Neuron (in vitro differentiated cells): ENCODE measurements around the gene NUTM2D.
"Not testable (repeated sequence)": the region's sequence is repeated elsewhere in the genome, so short reads cannot be mapped to it uniquely, and the experiment has no call there.

ENCODE experiments used
- H2AFZ ChIP-seq: one replicate; pipeline ENCODE4 v1.6.1; 2013; ENCODE audit warnings: low read depth, mild to moderate bottlenecking, inconsistent platforms, low read length, moderate library complexity
- H3K27me3 ChIP-seq: one replicate; pipeline ENCODE4 v1.6.1; 2013; ENCODE audit warnings: low read length; ENCODE audit not compliant: insufficient read depth
- H3K36me3 ChIP-seq: one replicate; pipeline ENCODE4 v1.6.1; 2013; ENCODE audit warnings: low read length; ENCODE audit not compliant: insufficient read depth
- H3K4me1 ChIP-seq: one replicate; pipeline ENCODE4 v1.6.1; 2013; ENCODE audit warnings: low read length; ENCODE audit not compliant: insufficient read depth
- H3K4me3 ChIP-seq: 2 replicates; pipeline ENCODE4 v1.5.1; 2013; ENCODE audit warnings: mild to moderate bottlenecking, low read length, moderate library complexity
- H3K9me3 ChIP-seq: one replicate; pipeline ENCODE4 v1.6.1; 2013; ENCODE audit warnings: low read length

NUTM2D gene, protein sequence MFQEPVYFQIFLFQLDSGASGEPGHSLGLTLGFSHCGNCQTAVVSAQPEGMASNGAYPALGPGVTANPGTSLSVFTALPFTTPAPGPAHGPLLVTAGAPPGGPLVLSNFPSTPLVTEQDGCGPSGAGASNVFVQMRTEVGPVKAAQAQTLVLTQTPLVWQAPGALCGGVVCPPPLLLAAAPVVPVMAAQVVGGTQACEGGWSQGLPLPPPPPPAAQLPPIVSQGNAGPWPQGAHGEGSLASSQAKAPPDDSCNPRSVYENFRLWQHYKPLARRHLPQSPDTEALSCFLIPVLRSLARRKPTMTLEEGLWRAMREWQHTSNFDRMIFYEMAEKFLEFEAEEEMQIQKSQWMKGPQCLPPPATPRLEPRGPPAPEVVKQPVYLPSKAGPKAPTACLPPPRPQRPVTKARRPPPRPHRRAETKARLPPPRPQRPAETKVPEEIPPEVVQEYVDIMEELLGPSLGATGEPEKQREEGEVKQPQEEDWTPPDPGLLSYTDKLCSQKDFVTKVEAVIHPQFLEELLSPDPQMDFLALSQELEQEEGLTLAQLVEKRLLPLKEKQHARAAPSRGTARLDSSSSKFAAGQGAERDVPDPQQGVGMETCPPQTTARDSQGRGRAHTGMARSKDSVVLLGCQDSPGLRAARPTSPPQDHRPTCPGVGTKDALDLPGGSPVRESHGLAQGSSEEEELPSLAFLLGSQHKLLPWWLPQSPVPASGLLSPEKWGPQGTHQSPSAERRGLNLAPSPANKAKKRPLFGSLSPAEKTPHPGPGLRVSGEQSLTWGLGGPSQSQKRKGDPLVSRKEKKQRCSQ

DNA sequence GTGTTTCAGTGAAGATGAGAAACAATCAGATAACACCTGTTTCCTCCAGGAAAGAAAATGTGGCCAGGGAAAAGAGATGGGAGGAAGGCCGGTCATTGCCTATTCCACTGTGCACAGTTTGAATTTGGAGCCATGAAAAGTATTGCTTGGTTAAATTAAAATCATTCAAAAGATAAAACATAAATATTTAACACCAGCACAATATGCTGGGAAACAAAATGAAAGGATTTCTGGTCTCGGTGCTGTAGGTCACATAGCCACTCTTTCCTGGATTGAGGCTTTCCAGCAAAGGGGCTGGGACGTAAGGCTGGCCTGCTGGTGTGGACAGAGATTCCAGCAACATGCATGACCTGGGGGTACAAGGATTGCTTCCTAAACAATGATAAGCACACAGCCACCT is at the start of gene NUTM2D:
Gene NUTM2D (plus strand): TSS at position 301 of the 400 bp plus-strand sequence. CDS start 522 bp downstream, outside the sequence.
- H3K36me3 ChIP-seq, H2AFZ ChIP-seq, H3K27me3 ChIP-seq: not testable (repeated sequence)

DNA sequence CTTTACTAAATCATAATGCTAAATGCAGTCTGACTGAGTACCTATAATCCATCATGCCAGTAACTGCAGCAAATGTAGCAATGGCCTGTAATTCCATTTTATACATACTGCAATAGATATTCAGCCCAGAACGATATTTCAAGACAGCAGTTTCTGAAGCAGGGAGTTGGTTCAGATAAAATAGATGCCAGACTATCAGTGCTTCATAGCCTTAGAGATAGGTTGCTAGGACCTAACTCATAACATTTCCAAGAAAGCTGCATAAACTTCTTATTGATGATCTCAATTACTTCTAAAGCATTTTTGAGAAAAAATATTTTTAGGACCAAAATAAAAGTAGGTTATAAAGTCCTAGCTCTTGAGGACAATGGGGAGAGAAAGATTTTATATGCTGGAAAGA is 48.8 kb upstream of the NUTM2D start:
- not testable (repeated sequence) for H3K9me3 ChIP-seq, H3K4me1 ChIP-seq

More for the DNA sequence above, at the start of gene NUTM2D:
- H3K9me3 ChIP-seq, H3K4me1 ChIP-seq, H3K4me3 ChIP-seq: not testable (repeated sequence)

DNA sequence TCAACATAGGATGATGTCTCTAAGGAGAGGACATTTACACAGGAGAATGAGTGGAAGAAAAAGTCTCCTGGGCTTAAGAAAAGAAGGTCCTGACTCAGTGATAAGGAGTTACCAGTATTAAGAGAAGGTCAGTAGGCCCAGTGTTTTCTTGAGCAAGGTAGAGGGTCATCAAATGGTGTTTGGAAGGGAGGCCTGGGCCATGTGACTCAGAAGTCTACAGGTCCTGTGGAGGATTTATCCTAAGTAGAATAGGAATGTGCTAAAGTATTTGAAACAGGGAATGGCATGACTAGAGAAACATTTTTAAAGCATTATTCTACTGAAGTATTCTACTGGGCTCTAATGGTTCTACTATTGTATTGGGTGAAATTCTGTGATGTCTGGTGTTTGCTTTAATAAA is 47.9 kb upstream of the NUTM2D start:
- not testable (repeated sequence) for H3K27me3 ChIP-seq, H3K36me3 ChIP-seq, H2AFZ ChIP-seq, H3K4me1 ChIP-seq, H3K9me3 ChIP-seq, H3K4me3 ChIP-seq

More for the DNA sequence above, 48.8 kb upstream of the NUTM2D start:
- not testable (repeated sequence) for H3K4me3 ChIP-seq, H3K27me3 ChIP-seq, H3K36me3 ChIP-seq, H2AFZ ChIP-seq

DNA sequence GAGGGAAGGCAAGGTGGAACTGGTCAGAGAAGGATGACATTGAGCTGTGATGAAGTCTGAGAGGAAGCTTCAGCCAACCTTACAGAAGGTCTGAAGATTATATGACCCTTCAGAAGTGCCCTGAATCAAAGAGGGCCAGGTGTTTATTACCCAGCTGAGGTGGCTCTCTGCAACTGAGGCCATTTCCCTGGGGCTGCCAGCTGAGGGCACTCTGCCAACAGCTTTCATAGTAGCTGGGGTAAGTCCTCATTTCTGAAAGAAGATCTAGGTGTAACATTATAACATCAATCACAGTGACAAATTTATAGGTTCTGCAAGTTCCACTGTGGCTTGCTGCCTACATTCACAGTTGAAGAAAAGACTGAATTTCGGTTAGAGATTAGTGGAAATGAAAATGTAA is 46.0 kb upstream of the NUTM2D start:
- not testable (repeated sequence) for H3K4me3 ChIP-seq, H2AFZ ChIP-seq, H3K4me1 ChIP-seq, H3K9me3 ChIP-seq, H3K27me3 ChIP-seq, H3K36me3 ChIP-seq

DNA sequence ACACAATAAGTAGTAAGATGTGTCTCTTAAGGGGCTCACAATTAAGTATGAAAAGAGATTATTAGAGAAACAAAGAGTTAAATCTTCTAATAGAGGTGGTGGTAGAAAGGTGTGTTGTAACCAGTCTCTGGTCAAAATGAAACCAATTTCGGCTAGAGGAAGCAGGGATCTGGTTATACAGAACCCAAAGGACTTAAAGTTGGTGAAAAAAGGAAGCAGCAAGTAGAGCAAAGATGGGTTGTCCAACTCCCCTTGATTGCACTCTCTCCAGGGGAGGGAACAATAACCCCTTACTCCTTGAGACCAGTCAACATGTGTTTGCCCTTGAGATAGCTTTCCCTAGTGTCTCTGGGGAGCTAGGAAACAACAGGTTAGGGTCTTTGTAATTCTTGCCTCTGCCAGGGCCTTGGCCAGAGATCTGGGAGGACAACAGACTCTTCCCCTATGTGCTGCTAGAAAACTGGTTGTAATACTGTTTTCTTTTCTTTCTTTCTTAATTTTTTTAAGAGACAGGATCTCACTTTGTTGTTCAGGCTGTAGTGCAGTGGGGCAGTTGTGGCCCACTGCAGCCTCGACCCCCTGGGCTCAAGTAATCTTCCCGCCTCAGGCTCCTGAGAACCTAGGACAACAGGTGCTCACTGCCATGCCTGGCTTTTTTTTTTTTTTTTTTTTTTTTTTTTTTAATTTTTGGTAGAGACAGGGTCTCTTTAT is 43.7 kb upstream of the NUTM2D start:
- not testable (repeated sequence) for H2AFZ ChIP-seq, H3K27me3 ChIP-seq, H3K9me3 ChIP-seq

DNA sequence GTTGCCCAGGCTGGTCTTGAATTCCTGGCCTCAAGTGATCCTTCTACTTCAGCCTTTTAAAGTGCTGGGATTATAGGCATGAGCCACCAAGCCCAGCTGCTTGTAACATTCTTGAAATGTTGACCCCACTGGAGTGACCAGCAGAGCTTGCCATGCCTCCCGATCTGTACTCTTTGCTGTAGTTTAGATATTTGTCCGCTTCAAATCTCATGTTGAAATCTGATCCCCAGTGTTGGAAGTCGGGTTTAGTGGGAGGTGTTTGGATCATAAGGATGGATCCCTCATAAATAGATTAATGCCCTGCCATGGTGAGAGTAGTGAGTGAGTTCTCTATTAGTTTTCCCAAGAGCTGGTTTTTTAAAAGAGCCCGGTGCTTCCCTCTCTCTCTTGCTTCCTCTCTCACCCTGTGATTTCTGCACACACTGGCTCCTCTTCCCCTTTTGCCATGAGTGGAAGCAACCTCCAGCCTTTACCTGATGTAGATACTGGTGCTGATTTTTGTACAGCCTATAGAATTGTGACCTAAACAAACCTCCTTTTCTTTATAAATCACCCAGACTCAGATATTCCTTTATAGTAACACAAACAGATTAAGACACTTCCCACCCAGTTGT is 43.1 kb upstream of the NUTM2D start:
- H3K36me3 ChIP-seq, H2AFZ ChIP-seq, H3K9me3 ChIP-seq, H3K4me3 ChIP-seq, H3K27me3 ChIP-seq, H3K4me1 ChIP-seq: not testable (repeated sequence)

More for the DNA sequence above, 43.7 kb upstream of the NUTM2D start:
- not testable (repeated sequence) for H3K4me1 ChIP-seq, H3K4me3 ChIP-seq, H3K36me3 ChIP-seq

DNA sequence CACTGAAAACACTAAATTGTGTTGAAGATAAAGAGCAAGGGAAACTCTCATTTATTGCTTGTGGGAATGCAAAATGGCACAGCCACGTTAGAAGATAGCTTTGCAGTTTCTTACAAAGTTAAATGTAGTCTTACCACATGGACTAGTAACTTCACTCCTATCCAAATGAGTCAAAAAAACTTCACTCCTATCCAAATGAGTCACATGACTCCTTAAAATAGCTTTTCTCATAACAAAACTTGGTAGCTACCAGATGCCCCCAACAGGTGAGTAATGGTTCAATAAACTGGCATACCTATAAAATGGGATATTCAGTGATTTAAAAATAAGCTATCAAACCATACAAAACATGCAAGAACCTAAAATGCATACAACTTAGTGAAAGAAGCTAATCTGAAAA is 36.0 kb upstream of the NUTM2D start:
- H3K4me3 ChIP-seq, H3K27me3 ChIP-seq, H3K4me1 ChIP-seq, H3K36me3 ChIP-seq, H2AFZ ChIP-seq, H3K9me3 ChIP-seq: not testable (repeated sequence)

DNA sequence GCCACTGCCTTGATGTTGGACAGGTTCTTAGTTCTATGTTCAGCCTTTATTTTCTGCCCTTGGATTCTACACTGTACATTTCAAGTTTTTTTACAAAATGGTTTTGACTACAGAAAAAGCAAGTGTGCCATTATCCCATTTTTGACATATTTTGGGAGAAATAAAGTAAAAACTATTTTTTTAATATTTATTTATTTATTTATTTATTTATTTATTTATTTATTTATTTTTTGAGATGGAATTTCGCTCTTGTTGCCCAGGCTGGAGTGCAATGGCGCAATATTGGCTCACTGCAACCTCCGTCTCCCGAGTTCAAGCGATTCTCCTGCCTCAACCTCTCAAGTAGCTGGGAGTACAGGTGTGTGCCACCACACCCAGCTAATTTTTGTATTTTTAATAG is 33.0 kb upstream of the NUTM2D start:
- H3K9me3 ChIP-seq, H3K4me1 ChIP-seq, H3K27me3 ChIP-seq, H2AFZ ChIP-seq, H3K4me3 ChIP-seq, H3K36me3 ChIP-seq: not testable (repeated sequence)

DNA sequence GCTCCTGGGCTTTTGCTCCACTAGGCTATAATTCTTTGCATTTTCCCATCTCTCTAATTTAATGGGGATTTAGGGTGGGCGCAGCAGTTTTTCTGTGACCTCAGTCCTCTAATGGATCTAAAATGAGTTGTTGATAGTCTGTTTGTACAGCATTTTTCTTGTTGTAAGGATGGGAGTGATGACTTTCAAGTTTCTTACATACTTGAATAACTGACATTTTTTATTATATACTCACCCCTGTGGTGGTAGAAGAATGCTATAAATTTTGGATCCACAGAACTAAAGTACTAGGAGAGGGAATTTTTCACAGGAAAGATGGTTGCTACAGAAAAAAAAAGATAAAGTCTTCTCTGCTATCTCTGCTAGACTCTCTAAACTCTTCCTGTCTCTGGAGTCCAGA is 29.6 kb upstream of the NUTM2D start:
- H3K27me3 ChIP-seq, H3K4me3 ChIP-seq, H3K36me3 ChIP-seq, H3K4me1 ChIP-seq, H3K9me3 ChIP-seq, H2AFZ ChIP-seq: not testable (repeated sequence)

DNA sequence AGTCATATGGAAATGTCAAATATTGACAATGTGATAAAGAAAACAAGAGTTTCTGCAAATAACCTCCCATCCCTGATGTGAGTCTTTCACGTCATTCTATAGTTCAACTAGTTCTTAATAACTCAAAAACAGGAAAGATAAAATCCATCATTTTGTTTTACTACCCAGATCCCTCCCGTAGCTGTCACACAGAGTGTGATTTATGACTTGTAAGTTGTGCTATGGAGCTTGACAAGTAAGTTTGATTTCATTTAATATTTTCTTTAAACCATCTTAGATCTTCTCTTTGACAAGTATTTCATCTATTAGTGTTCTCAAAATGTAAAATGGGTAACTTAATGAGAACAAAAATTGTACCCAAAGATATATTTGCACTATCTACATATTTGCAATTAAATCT is 28.4 kb upstream of the NUTM2D start:
- not testable (repeated sequence) for H3K36me3 ChIP-seq, H3K4me3 ChIP-seq, H2AFZ ChIP-seq, H3K9me3 ChIP-seq, H3K4me1 ChIP-seq, H3K27me3 ChIP-seq

DNA sequence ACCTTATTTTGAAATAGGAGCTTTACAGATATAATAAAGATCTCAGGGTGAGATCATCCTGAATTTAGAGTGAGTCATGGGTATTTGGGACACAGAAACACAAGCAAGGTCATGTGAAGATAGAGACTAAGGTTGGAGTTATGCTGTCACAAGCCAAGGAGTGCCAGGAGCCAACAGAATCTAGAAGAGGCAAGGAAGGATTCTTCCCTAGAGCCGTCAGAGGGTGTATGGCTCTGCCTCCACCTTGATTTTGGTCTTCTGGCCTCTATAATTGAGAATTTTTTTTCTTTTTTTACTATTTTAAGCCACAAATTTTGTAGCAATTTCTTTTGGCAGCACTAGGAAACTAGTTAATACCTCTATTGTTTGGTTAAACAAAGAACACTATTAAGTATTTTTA is 24.9 kb upstream of the NUTM2D start:
- H3K4me3 ChIP-seq, H3K36me3 ChIP-seq, H3K9me3 ChIP-seq, H3K27me3 ChIP-seq, H2AFZ ChIP-seq, H3K4me1 ChIP-seq: not testable (repeated sequence)

DNA sequence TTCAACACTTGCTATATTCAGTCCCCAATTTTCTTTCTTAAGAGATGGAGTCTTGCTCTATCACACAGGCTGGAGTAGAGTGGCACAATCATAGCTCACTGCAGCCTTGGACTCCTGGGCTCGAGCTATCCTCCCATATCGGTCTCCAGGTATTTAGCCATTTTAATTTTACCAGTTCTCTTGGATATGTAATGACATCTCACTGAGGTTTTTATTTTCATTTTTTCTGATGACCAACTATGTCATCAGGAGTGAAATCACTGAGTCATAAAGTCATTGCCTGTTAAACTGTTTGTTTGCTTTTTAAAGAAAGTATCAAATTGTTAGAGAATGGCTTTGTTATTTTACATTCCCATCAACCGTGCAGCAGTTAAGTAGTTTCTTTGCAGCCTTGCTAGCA is 17.1 kb upstream of the NUTM2D start:
- H3K4me3 ChIP-seq, H3K27me3 ChIP-seq, H3K9me3 ChIP-seq, H3K4me1 ChIP-seq, H2AFZ ChIP-seq, H3K36me3 ChIP-seq: not testable (repeated sequence)

DNA sequence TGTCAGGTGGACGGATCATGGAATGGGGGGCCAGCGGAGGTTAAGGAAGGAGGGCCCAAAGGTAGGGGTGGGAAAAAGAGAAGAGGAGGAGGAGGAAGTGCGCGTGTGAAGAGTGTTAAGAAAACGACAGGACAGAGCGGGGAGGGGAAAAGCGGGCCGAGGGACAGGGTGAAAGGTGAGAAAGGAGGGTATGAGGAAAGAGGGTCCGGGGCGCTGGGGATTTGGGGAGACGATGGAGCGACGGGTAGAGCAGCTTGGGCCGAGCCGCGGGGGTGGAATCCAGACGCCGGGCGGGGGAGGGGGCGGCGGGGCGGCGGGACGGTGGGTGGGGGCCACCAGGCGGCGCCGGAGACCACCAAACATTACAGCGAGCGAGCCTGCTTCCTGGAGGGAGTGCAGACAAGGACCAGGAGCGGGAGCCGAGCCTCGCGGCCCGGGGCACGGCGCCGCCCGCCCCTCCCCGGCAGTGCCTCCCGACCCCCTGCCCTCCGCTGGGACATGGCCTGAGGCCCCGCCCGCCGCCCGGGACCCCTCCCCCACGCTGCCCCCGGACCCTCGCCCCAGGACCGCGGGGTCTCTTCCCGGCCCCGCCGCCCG is 15.9 kb upstream of the NUTM2D start:
- H3K4me1 ChIP-seq, H2AFZ ChIP-seq: not testable (repeated sequence)
- H3K4me3 ChIP-seq, result peak overlapping the region; percentile 70

More for the DNA sequence above, 15.9 kb upstream of the NUTM2D start:
- not testable (repeated sequence) for H3K27me3 ChIP-seq, H3K36me3 ChIP-seq, H3K9me3 ChIP-seq
